Karpas-422 (cell line): Measurements from ENCODE around the gene IRX5. TPM values are rescaled to one million over a fixed set of nuclear protein-coding genes. Genes with fewer than 3 reads are reported as not detected.
A peak's percentile ranks its signal among the peaks of the same experiment; 100 is the strongest.

Experiments
- DNase-seq: peaks from one replicate; pipeline ENCODE4 v3.0.0-alpha.2; 2015
- H2AFZ ChIP-seq: fragments of 200-600 bp; sonication (generic); 2 replicates; pipeline ENCODE4 v1.6.1; 2014; ENCODE audit warnings: antibody characterized with exemption, low read length, mixed read lengths
- H3K27ac ChIP-seq: fragments of 200-600 bp; sonication (generic); 2 replicates; pipeline ENCODE4 v1.5.1; 2014; ENCODE audit warnings: mild to moderate bottlenecking, low read length, moderate library complexity
- H3K27me3 ChIP-seq: fragments of 200-600 bp; sonication (generic); 2 replicates; pipeline ENCODE4 v1.6.1; 2014; ENCODE audit warnings: low read length, mixed read lengths
- H3K36me3 ChIP-seq: fragments of 200-600 bp; sonication (generic); 2 replicates; pipeline ENCODE4 v1.6.1; 2014; ENCODE audit warnings: low read length, mixed read lengths; ENCODE audit not compliant: insufficient read depth
- H3K4me1 ChIP-seq: fragments of 200-600 bp; sonication (generic); 2 replicates; pipeline ENCODE4 v1.6.1; 2014; ENCODE audit warnings: mild to moderate bottlenecking, low read length, mixed read lengths
- H3K4me2 ChIP-seq: fragments of 200-600 bp; sonication (generic); 2 replicates; pipeline ENCODE4 v1.6.1; 2014; ENCODE audit warnings: low read length, low read depth, mild to moderate bottlenecking; ENCODE audit not compliant: poor library complexity, severe bottlenecking
- H3K4me3 ChIP-seq: fragments of 200-600 bp; sonication (generic); 2 replicates; pipeline ENCODE4 v1.5.1; 2014; ENCODE audit warnings: mild to moderate bottlenecking, antibody characterized with exemption, low read length, mixed read lengths
- H3K79me2 ChIP-seq: fragments of 200-600 bp; sonication (generic); 2 replicates; pipeline ENCODE4 v1.6.1; 2014; ENCODE audit warnings: mild to moderate bottlenecking, low read length, mixed read lengths
- H3K9ac ChIP-seq: fragments of 200-600 bp; sonication (generic); 2 replicates; pipeline ENCODE4 v1.6.0; 2014; ENCODE audit warnings: low read length
- H3K9me2 ChIP-seq: fragments of 200-600 bp; sonication (generic), shearing (Covaris generic); replicated peaks from 2 replicates; pipeline ENCODE4 v1.6.0; 2014; ENCODE audit warnings: mild to moderate bottlenecking, low read length, moderate library complexity; ENCODE audit not compliant: insufficient read depth
- H3K9me3 ChIP-seq: fragments of 300-700, 200-600 bp; sonication (generic); 2 replicates; pipeline ENCODE4 v1.6.1; 2014; ENCODE audit warnings: low read length, mixed read lengths
- H4K20me1 ChIP-seq: fragments of 200-600 bp; sonication (generic); 2 replicates; pipeline ENCODE4 v1.6.1; 2014; ENCODE audit warnings: mild to moderate bottlenecking, antibody characterized with exemption, low read length, low read depth; ENCODE audit not compliant: insufficient read depth
- total RNA-seq: library from RNA; depleted of rRNA; stranded (reverse); fragments of >200 nt; shearing (Covaris generic); gene quantifications from 2 replicates; pipeline ENCODE4 v1.2.3, GENCODE V29; 2014; ENCODE audit warnings: low replicate concordance

The IRX5 gene
- total RNA-seq, 1 experiment from 2014 or later: not detected

- H3K79me2 ChIP-seq: peaks cover 20% of the 10 kb centered on the region; the same call in 1 of the 2 replicates
- DNase-seq: peak; percentile 24
- H2AFZ ChIP-seq: no peak overlapping the region
- H3K9ac ChIP-seq: peak overlapping the region; percentile 60
- H3K9me2 ChIP-seq: no peaks in the 10 kb centered on the region
- H3K9me3 ChIP-seq: no peaks in the 10 kb centered on the region
- no peak overlapping the region for H3K27ac ChIP-seq
- peaks cover 32% of the 10 kb centered on the region for H3K4me1 ChIP-seq
- H4K20me1 ChIP-seq: peaks cover 11% of the 10 kb centered on the region; the same call in 1 of the 2 replicates
- no peaks in the 10 kb centered on the region for H3K27me3 ChIP-seq
- H3K4me3 ChIP-seq: peak overlapping the region; percentile 63
- peak overlapping the region; percentile 66 for H3K4me2 ChIP-seq
- H3K36me3 ChIP-seq: no peaks in the 10 kb centered on the region
Measured at GRCh38 chr16:54927125-54928015, 3.3 kb upstream of the IRX5 start.

- Histone ChIP-seq H3K4me2 (peak overlapping the region; percentile 66), H3K4me3 (peak overlapping the region; percentile 63), H2AFZ (no peak overlapping the region), H3K9ac (peak overlapping the region; percentile 60), H3K4me1 (peaks cover 29% of the 10 kb centered on the region), H3K27me3 (no peaks in the 10 kb centered on the region), H3K27ac (no peak overlapping the region), H3K36me3 (no peaks in the 10 kb centered on the region), H3K9me2 (no peaks in the 10 kb centered on the region), H4K20me1 (peaks cover 11% of the 10 kb centered on the region; the same call in 1 of the 2 replicates), H3K9me3 (no peaks in the 10 kb centered on the region), H3K79me2 (peaks cover 20% of the 10 kb centered on the region; the same call in 1 of the 2 replicates)
- peak; percentile 50 for DNase-seq
Measured at GRCh38 chr16:54928016-54928356, 2.7 kb upstream of the IRX5 start.

GRCh38 chr16:54928411-54929089 lies 2.1 kb upstream of the IRX5 start:
- peak overlapping the region; percentile 42 for H3K4me2 ChIP-seq
- no peaks in the 10 kb centered on the region for H3K27me3 ChIP-seq
- H4K20me1 ChIP-seq: peaks cover 11% of the 10 kb centered on the region; the same call in 1 of the 2 replicates
- H3K9ac ChIP-seq: peak overlapping the region; percentile 70
- H3K79me2 ChIP-seq: peaks cover 20% of the 10 kb centered on the region; the same call in 1 of the 2 replicates
- peak overlapping the region; percentile 66; the same call in 1 of the 2 replicates for H3K4me3 ChIP-seq
- no peak overlapping the region for H3K27ac ChIP-seq
- peak; percentile 69 for DNase-seq
- no peaks in the 10 kb centered on the region for H3K36me3 ChIP-seq
- no peaks in the 10 kb centered on the region for H3K9me3 ChIP-seq
- H3K9me2 ChIP-seq: no peaks in the 10 kb centered on the region
- peaks cover 29% of the 10 kb centered on the region for H3K4me1 ChIP-seq
- no peak overlapping the region for H2AFZ ChIP-seq

- Histone ChIP-seq H3K36me3 (no peaks in the 10 kb centered on the region), H3K9me3 (no peaks in the 10 kb centered on the region), H3K79me2 (peaks cover 20% of the 10 kb centered on the region; the same call in 1 of the 2 replicates), H3K4me1 (peaks cover 29% of the 10 kb centered on the region), H4K20me1 (peaks cover 11% of the 10 kb centered on the region; the same call in 1 of the 2 replicates), H3K27me3 (no peaks in the 10 kb centered on the region), H3K27ac (peak overlapping the region; percentile 60; the same call in 1 of the 2 replicates), H3K9me2 (no peaks in the 10 kb centered on the region), H2AFZ (peak overlapping the region; percentile 13; the same call in 1 of the 2 replicates), H3K4me3 (peak overlapping the region; percentile 79), H3K4me2 (peak overlapping the region; percentile 61), H3K9ac (peak overlapping the region; percentile 74)
- DNase-seq: peak; percentile 98
Measured at GRCh38 chr16:54929090-54930004, 1.3 kb upstream of the IRX5 start.

GRCh38 chr16:54930869-54931119 lies 129 bp downstream of the IRX5 start:
- H3K4me3 ChIP-seq: peak overlapping the region; percentile 79; the same call in 1 of the 2 replicates
- peak overlapping the region; percentile 74 for H3K9ac ChIP-seq
- no peak for DNase-seq
- H3K79me2 ChIP-seq: peaks cover 10% of the 10 kb centered on the region; the same call in 1 of the 2 replicates
- H3K9me2 ChIP-seq: no peaks in the 10 kb centered on the region
- H3K27me3 ChIP-seq: no peaks in the 10 kb centered on the region
- H3K36me3 ChIP-seq: no peaks in the 10 kb centered on the region
- H3K9me3 ChIP-seq: no peaks in the 10 kb centered on the region
- no peak overlapping the region for H3K27ac ChIP-seq
- peaks cover 11% of the 10 kb centered on the region; the same call in 1 of the 2 replicates for H4K20me1 ChIP-seq
- no peak overlapping the region for H2AFZ ChIP-seq
- H3K4me2 ChIP-seq: peak overlapping the region; percentile 61
- peaks cover 24% of the 10 kb centered on the region for H3K4me1 ChIP-seq

GRCh38 chr16:54931120-54932014 lies 702 bp downstream of the IRX5 start:
- Histone ChIP-seq H3K4me3 (peak overlapping the region; percentile 79; the same call in 1 of the 2 replicates), H3K36me3 (no peaks in the 10 kb centered on the region), H3K9me2 (no peaks in the 10 kb centered on the region), H3K9me3 (no peaks in the 10 kb centered on the region), H3K27ac (no peak overlapping the region), H2AFZ (no peak overlapping the region), H3K79me2 (peaks cover 4% of the 10 kb centered on the region; the same call in 1 of the 2 replicates), H4K20me1 (peaks cover 9% of the 10 kb centered on the region; the same call in 1 of the 2 replicates), H3K9ac (peak overlapping the region; percentile 74), H3K4me2 (peak overlapping the region; percentile 61), H3K4me1 (peaks cover 18% of the 10 kb centered on the region), H3K27me3 (no peaks in the 10 kb centered on the region)
- DNase-seq: peak; percentile 73

GRCh38 chr16:54932021-54932660 lies 1.5 kb downstream of the IRX5 start:
- peak overlapping the region; percentile 61 for H3K4me2 ChIP-seq
- H3K27me3 ChIP-seq: no peaks in the 10 kb centered on the region
- H3K36me3 ChIP-seq: no peaks in the 10 kb centered on the region
- 0 out of 2 replicates have a peak, but pooled peaks cover 4% of the 10 kb centered on the region for H4K20me1 ChIP-seq
- no peaks in the 10 kb centered on the region for H3K9me3 ChIP-seq
- H3K9me2 ChIP-seq: no peaks in the 10 kb centered on the region
- peak overlapping the region; percentile 79; the same call in 1 of the 2 replicates for H3K4me3 ChIP-seq
- no peak overlapping the region for H3K27ac ChIP-seq
- no peak overlapping the region for H2AFZ ChIP-seq
- H3K4me1 ChIP-seq: peaks cover 15% of the 10 kb centered on the region
- DNase-seq: no peak
- H3K79me2 ChIP-seq: 0 out of 2 replicates have a peak, but pooled peaks cover 2% of the 10 kb centered on the region
- no peak overlapping the region for H3K9ac ChIP-seq
